ENCODE measurements around the gene AFF1. TPM values are rescaled to one million over a fixed set of nuclear protein-coding genes. Genes with fewer than 3 reads are reported as not detected.

Gene AFF1
- total and polyA plus RNA-seq, 7 donors = 7.2 to 100 (median 61.7) TPM

- no peak for TF ChIP-seq POLR2AphosphoS5 (IDR thresholded peaks at IDR 0.05)
- H3K36me3 ChIP-seq = no peaks in the 10 kb centered on the region
- intact Hi-C loops (cut with DNase I) = loop anchor here (5.0 kb wide), 1 partner anchor 304 kb away; the partner anchor contains the start of gene PTPN13
- no peaks in the 10 kb centered on the region for H3K9me3 ChIP-seq
- DNase-seq = no peak
- H3K4me3 ChIP-seq = no peak overlapping the region
- no peak overlapping the region for H3K27ac ChIP-seq
- no peaks in the 10 kb centered on the region for H3K27me3 ChIP-seq
- H3K4me1 ChIP-seq = peaks cover 0 to 13% (median 6%) of the 10 kb centered on the region in 4 donors
- WGBS, 2 donors = 78 to 81% methylated on average over 4 of the region's 4 CpGs
These were observed 38.2 kb upstream of the AFF1 start for GRCh38 chr4:86896596-86896995.

- Histone ChIP-seq H3K27me3 (no peaks in the 10 kb centered on the region), H3K4me3 (no peak overlapping the region), H3K27ac (no peak overlapping the region), H3K36me3 (no peaks in the 10 kb centered on the region), H3K9me3 (no peaks in the 10 kb centered on the region), H3K4me1 (no peaks in the 10 kb centered on the region)
- DNase-seq = no peak
- TF ChIP-seq POLR2A (IDR thresholded peaks at IDR 0.05) (no peak), EP300 (IDR thresholded peaks at IDR 0.05) (no peak), POLR2AphosphoS5 (IDR thresholded peaks at IDR 0.05) (no peak), CTCF (IDR thresholded peaks at IDR 0.05) (no peak)
- intact Hi-C loops (cut with DNase I) = loop anchor here (5.0 kb wide), 1 partner anchor 306 kb away; the partner anchor contains the start of gene PTPN13
- 90 to 94% methylated on average over 4 of the region's 4 CpGs for WGBS, 2 donors
These were observed 36.2 kb upstream of the AFF1 start for GRCh38 chr4:86898562-86898961.

GRCh38 chr4:86901864-86902263 lies 32.9 kb upstream of the AFF1 start:
- Histone ChIP-seq H3K27ac (no peak overlapping the region), H3K9me3 (no peaks in the 10 kb centered on the region), H3K4me3 (no peak overlapping the region), H3K27me3 (no peaks in the 10 kb centered on the region), H3K36me3 (no peaks in the 10 kb centered on the region), H3K4me1 (peaks cover 0 to 9% (median 6%) of the 10 kb centered on the region in 4 donors)
- WGBS, 2 donors = 86 to 93% methylated on average over 3 of the region's 3 CpGs
- TF ChIP-seq POLR2A (IDR thresholded peaks at IDR 0.05) (no peak), EP300 (IDR thresholded peaks at IDR 0.05) (no peak), POLR2AphosphoS5 (IDR thresholded peaks at IDR 0.05) (no peak), CTCF (IDR thresholded peaks at IDR 0.05) (no peak)
- no peak for DNase-seq
- intact Hi-C loops (cut with DNase I) = no loop called here

GRCh38 chr4:86908251-86908657 lies 26.6 kb upstream of the AFF1 start:
- no peaks in the 10 kb centered on the region for H3K36me3 ChIP-seq
- peak overlapping the region; percentile 41 to 62 (median 45) for H3K27ac ChIP-seq
- H3K27me3 ChIP-seq = no peaks in the 10 kb centered on the region
- no peak for DNase-seq
- H3K4me3 ChIP-seq = peak overlapping the region in 1 of 4 donors; percentile 1
- 11 to 53% methylated on average over 2 of the region's 2 CpGs for WGBS, 2 donors
- no peaks in the 10 kb centered on the region for H3K9me3 ChIP-seq
- no peak for TF ChIP-seq EP300 (IDR thresholded peaks at IDR 0.05)
- no peak for TF ChIP-seq POLR2A (IDR thresholded peaks at IDR 0.05)
- no peak for TF ChIP-seq CTCF (IDR thresholded peaks at IDR 0.05)
- TF ChIP-seq POLR2AphosphoS5 (IDR thresholded peaks at IDR 0.05) = no peak
- intact Hi-C loops (cut with DNase I) = no loop called here
- peaks cover 0 to 29% (median 20%) of the 10 kb centered on the region in 4 donors for H3K4me1 ChIP-seq

GRCh38 chr4:86909546-86910295 lies 25.1 kb upstream of the AFF1 start:
- Histone ChIP-seq H3K36me3 (no peaks in the 10 kb centered on the region), H3K4me1 (peaks cover 0 to 24% (median 14%) of the 10 kb centered on the region in 4 donors)
- intact Hi-C loops (cut with DNase I) = no loop called here

More at GRCh38 chr4:86909546-86910295, 25.1 kb upstream of the AFF1 start:
- Histone ChIP-seq H3K9me3 (no peaks in the 10 kb centered on the region), H3K27ac (no peak overlapping the region), H3K27me3 (no peaks in the 10 kb centered on the region), H3K4me3 (no peak overlapping the region)
- 70 to 88% methylated on average over 8 of the region's 8 CpGs for WGBS, 2 donors
- DNase-seq = no peak
- TF ChIP-seq EP300 (IDR thresholded peaks at IDR 0.05) (no peak), CTCF (IDR thresholded peaks at IDR 0.05) (no peak), POLR2AphosphoS5 (IDR thresholded peaks at IDR 0.05) (no peak), POLR2A (IDR thresholded peaks at IDR 0.05) (no peak)
